Mucosa of descending colon (tissue), 3 donors: ENCODE results near the gene KRTAP22-2. TPM values are rescaled to one million over a fixed set of nuclear protein-coding genes. Genes with fewer than 3 reads are reported as not detected.

Source experiments
- ATAC-seq: fragments of 200-7000 bp; cut with Tn5 transposase; one replicate; pipeline ENCODE4 v1.9.1; 2020; ENCODE audit warnings: mild to moderate bottlenecking, moderate library complexity
- DNase-seq, 3 donors: peaks; one replicate each; pipeline ENCODE4 v3.0.0-alpha.2; 2020
- H3K36me3 ChIP-seq: fragments of 200-600 bp; one replicate; pipeline ENCODE4 v1.8.0; 2021; ENCODE audit warnings: low read depth, mild to moderate bottlenecking
- H3K4me1 ChIP-seq: fragments of 200-600 bp; one replicate; pipeline ENCODE4 v1.8.0; 2021; ENCODE audit warnings: low read depth, mild to moderate bottlenecking
- H3K4me3 ChIP-seq: fragments of 200-600 bp; one replicate; pipeline ENCODE4 v1.8.0; 2021; ENCODE audit warnings: mild to moderate bottlenecking
- H3K9me3 ChIP-seq: fragments of 200-600 bp; one replicate; pipeline ENCODE4 v1.8.0; 2021; ENCODE audit warnings: mild to moderate bottlenecking
- CTCF ChIP-seq: fragments of 200-600 bp; IDR thresholded peaks from one replicate; pipeline ENCODE4 v1.8.0; 2022; ENCODE audit warnings: antibody characterized with exemption, mild to moderate bottlenecking
- intact Hi-C, 2 donors: fragments of 100-400 bp; cut with DNase I in 1 of 2; cut with micrococcal nuclease in 1 of 2; formaldehyde crosslinking; loops; one replicate each; pipeline versions ENCODE4 v1.11.0 to v1.11.1; 2022; cut with DNase I, micrococcal nuclease
- total RNA-seq, 3 donors: library from RNA; stranded (reverse); fragmentation: NEBNext Ultra II Directional in 2 of 3; extraction: Animal tissue kit (Norgen Biotek cat#: 25700) in 2 of 3; gene quantifications; one replicate each; pipeline versions ENCODE4 v1.2.1 to v1.2.4, GENCODE V29; 2021 to 2023
- donor health status: DM: no; HTN: no; CAD: no; lungs with moderate emphysema.
- donor health status: DM: no; HTN: no; CAD: no.
- donor health status: DM: no; HTN: yes; CAD: no.

The KRTAP22-2 gene
- total RNA-seq, 3 donors from 2014 or later: not detected

GRCh38 chr21:30615199-30615598 is 25.0 kb upstream of the KRTAP22-2 start:
- DNase-seq: no peak
- H3K36me3 ChIP-seq: no peaks in the 10 kb centered on the region
- no peak overlapping the region for H3K4me3 ChIP-seq
- TF ChIP-seq CTCF: no peak
- peaks cover 59% of the 10 kb centered on the region for H3K9me3 ChIP-seq
- H3K4me1 ChIP-seq: no peaks in the 10 kb centered on the region
- no peak for ATAC-seq
- intact Hi-C loops: no loop called here

- ATAC-seq (no peak), DNase-seq (no peak)
- no peak within 1 kb of the TSS for H3K4me3 ChIP-seq
- intact Hi-C loops: no loop called here
- H3K36me3 ChIP-seq: no peaks in the 10 kb centered on the region
- H3K4me1 ChIP-seq: no peaks in the 10 kb centered on the region
- TF ChIP-seq CTCF: no peak
- peaks cover 60% of the 10 kb centered on the region for H3K9me3 ChIP-seq
Observed at GRCh38 chr21:30613836-30614235, 23.6 kb upstream of the KRTAP22-2 start, which contains the start of gene KRTAP6-1. Gene KRTAP6-1 (minus strand): TSS chr21:30613930. CDS start chr21:30613904, 26 bp downstream.

GRCh38 chr21:30612132-30612531 is 21.9 kb upstream of the KRTAP22-2 start:
- peaks cover 53% of the 10 kb centered on the region for H3K9me3 ChIP-seq
- no peak overlapping the region for H3K4me3 ChIP-seq
- no peak for ATAC-seq
- H3K36me3 ChIP-seq: no peaks in the 10 kb centered on the region
- no peak for TF ChIP-seq CTCF
- no peak for DNase-seq
- H3K4me1 ChIP-seq: no peaks in the 10 kb centered on the region
- intact Hi-C loops: no loop called here

GRCh38 chr21:30605968-30606367 is 15.8 kb upstream of the KRTAP22-2 start:
- TF ChIP-seq CTCF: no peak
- no peak for ATAC-seq
- intact Hi-C loops: no loop called here
- no peaks in the 10 kb centered on the region for H3K4me1 ChIP-seq
- H3K36me3 ChIP-seq: no peaks in the 10 kb centered on the region
- DNase-seq: no peak
- H3K9me3 ChIP-seq: peaks cover 48% of the 10 kb centered on the region
- H3K4me3 ChIP-seq: no peak overlapping the region

- Histone ChIP-seq H3K4me1 (no peaks in the 10 kb centered on the region), H3K4me3 (no peak within 1 kb of the TSS), H3K9me3 (peaks cover 44% of the 10 kb centered on the region), H3K36me3 (no peaks in the 10 kb centered on the region)
- DNase-seq (no peak), ATAC-seq (no peak)
- TF ChIP-seq CTCF: no peak
- intact Hi-C loops: no loop called here
Observed at GRCh38 chr21:30600787-30601186, 10.6 kb upstream of the KRTAP22-2 start, which contains the start of gene KRTAP22-1. Gene KRTAP22-1 (plus strand): TSS chr21:30601087.

- H3K36me3 ChIP-seq: no peaks in the 10 kb centered on the region
- no peak within 1 kb of the TSS for H3K4me3 ChIP-seq
- TF ChIP-seq CTCF: no peak
- H3K4me1 ChIP-seq: no peaks in the 10 kb centered on the region
- no peak for DNase-seq
- intact Hi-C loops: no loop called here
- peaks cover 45% of the 10 kb centered on the region for H3K9me3 ChIP-seq
- ATAC-seq: no peak
Observed at GRCh38 chr21:30598802-30599201, 8.6 kb upstream of the KRTAP22-2 start, which contains the start of gene KRTAP6-2. Gene KRTAP6-2 (minus strand): TSS chr21:30598902. CDS start chr21:30598874, 28 bp downstream.
